HG03575 (cell line): ENCODE measurements around the gene FN3K.

ENCODE experiments used
- ATAC-seq: cut with Tn5 transposase; IDR thresholded peaks from one replicate; pipeline ENCODE4 v1.9.1; 2021; ENCODE audit not compliant: unreplicated experiment, insufficient number of reproducible peaks, low FRiP score; ENCODE audit errors: extremely low read depth

FN3K gene

GRCh38 chr17:82734987-82735866 lies at the start of gene FN3K:
FN3K (plus strand) TSS chr17:82735615; CDS start chr17:82735637, 22 bp downstream.
- no peak for ATAC-seq

DNA sequence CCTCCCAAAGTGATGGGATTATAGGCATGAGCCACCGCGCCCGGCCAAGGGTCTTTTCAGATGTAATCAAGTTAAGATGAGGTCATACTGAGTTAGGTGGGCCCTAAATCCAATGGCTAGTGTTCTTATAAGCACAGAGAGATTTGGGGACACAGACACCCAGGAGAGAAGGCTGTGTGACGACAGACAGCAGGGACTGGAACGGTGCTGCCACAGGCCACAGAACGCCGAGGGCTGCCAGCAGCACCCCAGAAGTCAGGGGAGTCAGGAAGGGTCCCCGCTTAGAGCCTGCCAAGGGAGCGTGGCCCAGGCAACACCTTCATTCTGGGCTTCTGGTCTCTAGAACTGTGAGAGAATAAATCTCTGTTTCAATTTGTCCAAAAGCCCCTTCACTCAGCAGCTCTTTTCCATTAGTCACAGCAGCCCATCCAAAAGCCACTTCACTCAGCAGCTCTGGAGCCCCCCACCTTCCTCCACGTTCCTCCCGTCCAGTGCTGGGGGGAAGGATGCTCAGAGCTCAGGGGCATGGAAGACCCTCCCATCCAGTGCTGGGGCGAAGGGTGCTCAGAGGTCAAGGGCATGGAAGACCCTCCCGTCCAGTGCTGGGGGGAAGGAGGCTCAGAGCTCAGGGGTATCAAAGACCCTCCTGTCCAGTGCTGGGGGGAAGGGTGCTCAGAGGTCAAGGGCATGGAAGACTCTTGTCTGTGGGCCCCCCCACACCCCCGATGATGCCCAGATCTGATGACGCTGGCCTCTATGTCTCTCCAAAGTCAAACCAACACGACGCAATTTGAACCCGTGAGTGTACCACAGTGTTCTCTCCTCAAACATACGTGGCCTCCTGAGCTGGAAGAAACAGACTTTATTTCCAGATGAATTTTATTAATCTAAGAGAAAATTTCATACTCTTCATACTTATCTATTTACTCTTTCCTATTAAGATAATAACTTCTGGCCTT lies 48.8 kb upstream of the FN3K start:
- ATAC-seq = no peak

GRCh38 chr17:82687375-82687861 lies 48.0 kb upstream of the FN3K start:
- ATAC-seq = no peak

GRCh38 chr17:82687871-82688270 lies 47.5 kb upstream of the FN3K start:
- no peak for ATAC-seq

DNA sequence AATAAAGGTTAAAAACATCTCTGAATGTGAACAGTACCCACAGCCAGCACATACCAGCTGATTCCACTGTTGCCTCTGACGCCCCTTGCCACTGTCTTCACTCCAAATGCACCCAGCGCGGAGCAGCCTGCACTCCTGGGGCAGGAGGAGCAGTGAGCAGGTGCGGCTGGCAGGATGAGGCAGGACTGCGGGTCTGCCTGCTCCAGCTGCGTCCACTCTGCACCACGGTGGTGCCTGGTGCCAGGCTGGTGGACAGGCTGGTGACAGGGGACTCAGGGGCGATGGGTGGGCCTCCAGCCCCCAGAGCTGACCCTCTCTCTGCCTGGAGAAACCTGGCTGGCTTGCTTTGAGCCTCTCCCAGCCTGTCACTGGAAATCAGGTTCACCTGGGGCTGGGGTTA lies 46.3 kb upstream of the FN3K start:
- no peak for ATAC-seq

- ATAC-seq = no peak
Observed at GRCh38 chr17:82690786-82691489, 44.5 kb upstream of the FN3K start.

GRCh38 chr17:82691714-82692113 lies 43.7 kb upstream of the FN3K start:
- no peak for ATAC-seq

GRCh38 chr17:82692268-82692667 lies 43.1 kb upstream of the FN3K start:
- no peak for ATAC-seq

DNA sequence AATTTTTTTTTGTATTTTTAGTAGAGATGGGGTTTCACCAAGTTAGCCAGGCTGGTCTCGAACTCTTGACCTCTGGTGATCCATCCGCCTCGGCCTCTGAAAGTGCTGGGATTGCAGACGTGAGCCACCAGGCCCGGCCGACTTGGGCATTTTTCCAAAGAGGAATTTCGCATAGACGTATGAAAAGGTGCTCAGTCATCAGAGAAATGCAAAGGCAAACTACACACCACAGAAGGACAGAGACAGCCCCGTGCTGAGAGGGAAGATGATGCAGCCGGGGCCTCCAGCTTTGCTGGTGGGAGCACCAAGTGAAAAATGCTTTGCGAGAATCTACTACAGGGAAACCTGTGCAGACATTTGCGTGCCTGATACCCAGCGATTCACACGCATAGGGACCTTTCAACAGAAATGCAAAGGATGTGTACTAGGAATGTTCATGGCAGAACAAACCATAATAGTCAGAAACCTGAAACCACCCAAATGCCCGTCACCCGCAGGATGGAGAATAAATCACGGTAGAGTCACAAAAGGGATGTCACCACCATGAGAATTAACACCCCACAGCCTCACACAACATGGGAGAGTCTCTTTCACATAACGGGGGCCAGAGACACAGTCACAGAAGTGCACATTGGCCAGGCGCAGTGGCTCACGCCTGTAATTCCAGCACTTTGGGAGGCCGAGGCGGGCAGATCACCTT lies 42.1 kb upstream of the FN3K start:
- ATAC-seq = no peak

- ATAC-seq = no peak
Observed at GRCh38 chr17:82694647-82695046, 40.8 kb upstream of the FN3K start.

DNA sequence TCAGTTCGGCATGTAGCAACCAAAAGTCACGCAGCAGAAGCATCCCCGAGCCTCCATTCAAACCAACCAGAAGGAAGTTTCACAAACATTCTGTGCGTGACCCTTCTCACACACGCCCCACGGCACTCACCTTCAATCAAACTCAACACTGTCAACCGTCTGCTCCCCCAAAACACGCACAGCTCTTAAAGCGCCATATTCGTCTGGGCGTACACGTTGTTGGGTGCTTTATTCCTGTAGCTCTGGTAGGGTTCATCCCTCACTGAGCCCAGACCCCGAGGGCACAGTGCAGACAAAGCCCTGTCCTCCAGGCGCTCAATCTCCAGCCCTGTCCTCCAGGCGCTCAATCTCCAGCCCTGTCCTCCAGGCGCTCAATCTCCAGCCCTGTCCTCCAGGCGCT lies 39.2 kb upstream of the FN3K start:
- ATAC-seq = no peak

- no peak for ATAC-seq
Observed at GRCh38 chr17:82696916-82697807, 38.3 kb upstream of the FN3K start.

DNA sequence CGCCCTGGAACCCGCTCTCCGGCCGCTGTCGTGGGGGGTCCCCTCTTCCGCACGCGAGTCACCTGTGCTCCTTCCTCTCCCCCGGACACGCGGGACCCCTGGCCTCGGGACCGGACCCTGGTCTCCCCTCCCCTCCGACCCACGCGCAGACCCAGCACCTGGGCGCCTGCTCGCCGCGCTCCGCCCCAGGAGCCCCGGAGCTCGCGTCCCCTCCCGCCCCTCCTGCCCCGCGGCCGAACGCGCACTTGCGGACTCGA lies 37.7 kb upstream of the FN3K start:
- ATAC-seq = no peak

DNA sequence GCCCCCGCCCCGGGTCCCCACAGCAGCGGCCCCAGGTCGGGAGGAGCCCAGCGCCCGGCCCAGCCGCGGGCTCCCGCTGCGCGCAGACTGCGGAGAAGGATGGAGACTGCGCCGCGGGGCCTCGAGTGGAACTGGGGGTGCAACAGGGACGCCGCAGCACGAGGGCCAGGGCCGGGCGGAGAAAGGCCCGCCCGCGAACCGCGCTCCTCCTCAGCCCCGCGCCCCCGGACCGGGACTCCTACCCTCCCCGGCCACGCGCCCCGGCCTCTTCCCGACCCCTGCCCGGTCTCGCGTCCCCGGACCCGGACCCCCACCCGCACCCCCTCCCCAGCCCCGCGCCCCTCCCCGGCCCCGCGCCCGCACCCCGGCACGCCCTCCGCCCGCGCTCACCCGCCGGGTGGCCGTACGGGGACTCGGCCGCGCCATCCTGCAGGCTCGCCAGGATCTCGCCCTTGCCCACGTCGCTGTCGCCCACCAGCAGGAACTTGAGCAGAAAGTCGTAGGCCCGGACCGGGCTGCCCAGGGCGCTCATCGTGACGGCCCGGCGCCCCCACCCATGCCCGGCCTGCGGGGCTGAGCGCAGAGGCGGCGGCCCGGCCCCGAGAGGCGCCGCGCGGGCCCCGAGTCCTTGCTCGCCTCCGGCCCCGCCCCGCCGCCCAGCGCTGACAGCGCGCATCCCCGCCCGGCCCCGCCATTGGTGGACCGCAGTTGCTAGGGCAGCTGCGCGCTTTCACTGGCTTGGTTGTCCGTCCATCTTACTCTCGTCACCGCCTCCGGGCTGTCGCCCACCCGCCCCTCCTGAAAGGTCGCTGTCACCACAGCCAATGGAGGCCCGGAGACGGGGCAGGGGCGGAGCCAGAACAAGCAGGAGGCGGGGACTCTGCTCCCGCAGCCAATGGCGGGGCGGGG lies 37.1 kb upstream of the FN3K start, which contains the start of gene RAB40B:
Gene RAB40B, minus strand, starts transcription at position 634 of the 909 bp plus-strand sequence. Its CDS starts 102 bp downstream, at position 532.
- peak; percentile 44 for ATAC-seq

DNA sequence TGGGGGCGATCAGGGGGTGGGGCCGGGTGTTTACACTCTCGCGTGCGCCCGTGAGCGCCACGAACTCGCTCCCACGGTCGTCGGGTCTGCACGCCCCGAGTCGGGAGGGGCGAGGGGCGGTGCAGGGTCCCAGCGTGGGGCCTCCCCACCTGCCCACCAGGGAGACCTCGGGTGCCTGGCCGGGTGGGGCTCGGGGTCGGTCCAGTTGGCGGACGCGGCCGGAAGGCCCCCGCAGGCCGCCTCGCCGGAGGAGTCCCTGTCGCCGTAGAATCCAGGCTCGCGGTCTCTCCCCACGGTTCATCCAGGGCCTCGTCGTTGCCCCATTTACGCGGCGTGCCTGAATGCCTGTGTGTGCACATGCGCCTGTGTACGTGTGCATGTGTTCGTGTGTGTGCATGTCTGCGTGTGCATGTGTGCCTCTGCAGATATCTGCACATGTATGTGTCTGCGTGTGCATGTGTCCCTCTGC lies 36.4 kb upstream of the FN3K start:
- no peak for ATAC-seq

- ATAC-seq = no peak
Observed at GRCh38 chr17:82699551-82699950, 35.9 kb upstream of the FN3K start.
